SK-N-SH treated with all-trans-retinoic acid at 6 μM for 48 hours (cell line): ENCODE data around the gene KSR2.

Experiments used
- ATAC-seq: fragments of 200-7000 bp; cut with Tn5 transposase; 3 replicates; pipeline ENCODE4 v1.9.1; 2020; ENCODE audit warnings: mild to moderate bottlenecking, moderate library complexity
- ARNTL ChIP-seq: fragments of 450-650 bp; formaldehyde crosslinking; IDR thresholded peaks from 2 replicates; pipeline ENCODE4 v1.5.0; 2020; ENCODE audit warnings: low read depth, mild to moderate bottlenecking, moderate library complexity, borderline replicate concordance
- BACH2 ChIP-seq: fragments of 250-450 bp; sonication (Bioruptor Pico); IDR thresholded peaks from 2 replicates; pipeline ENCODE4 v1.9.0; 2021; ENCODE audit warnings: mild to moderate bottlenecking, borderline replicate concordance
- CSDC2 ChIP-seq: fragments of 250-450 bp; sonication (Bioruptor Pico); IDR thresholded peaks from 2 replicates; pipeline ENCODE4 v1.5.0; 2020; ENCODE audit warnings: mild to moderate bottlenecking, moderate library complexity
- ESRRG ChIP-seq: fragments of 250-450 bp; sonication (Bioruptor Pico); IDR thresholded peaks from 2 replicates; pipeline ENCODE4 v1.6.1; 2021; ENCODE audit warnings: mild to moderate bottlenecking
- GLIS3 ChIP-seq: fragments of 250-450 bp; sonication (Bioruptor Pico); IDR thresholded peaks from 2 replicates; pipeline ENCODE4 v1.5.0; 2020; ENCODE audit warnings: mild to moderate bottlenecking, moderate library complexity
- ISL1 ChIP-seq: fragments of 250-450 bp; sonication (Bioruptor Pico); IDR thresholded peaks from 2 replicates; pipeline ENCODE4 v2.1.2; 2022; ENCODE audit warnings: mild to moderate bottlenecking, moderate library complexity
- OSR1 ChIP-seq: fragments of 250-450 bp; sonication (Bioruptor Pico); IDR thresholded peaks from 2 replicates; pipeline ENCODE4 v1.8.0; 2022; ENCODE audit warnings: moderate library complexity, mild to moderate bottlenecking, inconsistent platforms
- RARB ChIP-seq: fragments of 250-450 bp; sonication (Bioruptor Pico); IDR thresholded peaks from 2 replicates; pipeline ENCODE4 v1.8.0; 2021; ENCODE audit warnings: mild to moderate bottlenecking, moderate library complexity
- SNAI2 ChIP-seq: fragments of 250-450 bp; sonication (Bioruptor Pico); IDR thresholded peaks from 2 replicates; pipeline ENCODE4 v1.5.0; 2020; ENCODE audit warnings: mild to moderate bottlenecking, moderate library complexity
- TCF4 ChIP-seq: fragments of 250-450 bp; sonication (Bioruptor Pico); IDR thresholded peaks from 2 replicates; pipeline ENCODE4 v1.8.0; 2021; ENCODE audit warnings: mild to moderate bottlenecking, moderate library complexity, borderline replicate concordance
- TOX ChIP-seq: fragments of 250-450 bp; sonication (Bioruptor Pico); IDR thresholded peaks from 2 replicates; pipeline ENCODE4 v1.8.0; 2021; ENCODE audit warnings: mild to moderate bottlenecking, moderate library complexity, borderline replicate concordance
- ZC3H10 ChIP-seq: fragments of 250-450 bp; sonication (Bioruptor Pico); IDR thresholded peaks from 2 replicates; pipeline ENCODE4 v1.5.1; 2021; ENCODE audit warnings: mild to moderate bottlenecking, moderate library complexity
- ZFP3 ChIP-seq: fragments of 250-450 bp; sonication (Bioruptor Pico); IDR thresholded peaks from 2 replicates; pipeline ENCODE4 v1.5.0; 2020; ENCODE audit warnings: mild to moderate bottlenecking, moderate library complexity
- ZFP30 ChIP-seq: fragments of 450-650 bp; formaldehyde crosslinking; IDR thresholded peaks from 2 replicates; pipeline ENCODE4 v1.5.0; 2022; ENCODE audit warnings: mild to moderate bottlenecking, moderate library complexity
- ZNF565 ChIP-seq: fragments of 450-650 bp; formaldehyde crosslinking; conservative IDR thresholded peaks from 2 replicates; pipeline ENCODE4 v1.5.0; 2020; ENCODE audit warnings: low read depth, mild to moderate bottlenecking, moderate library complexity
- ZNF70 ChIP-seq: fragments of 450-650 bp; formaldehyde crosslinking; IDR thresholded peaks from 2 replicates; pipeline ENCODE4 v1.5.0; 2020; ENCODE audit warnings: mild to moderate bottlenecking, moderate library complexity
- ZNF8 ChIP-seq: fragments of 450-650 bp; formaldehyde crosslinking; IDR thresholded peaks from 2 replicates; pipeline ENCODE4 v1.5.0; 2020; ENCODE audit warnings: mild to moderate bottlenecking, moderate library complexity
- TF ChIP-seq, protein P1 (sequence below): fragments of 250-450 bp; sonication (Bioruptor Pico); IDR thresholded peaks from 2 replicates; pipeline ENCODE4 v1.8.0; 2021; ENCODE audit warnings: low read depth, mild to moderate bottlenecking, moderate library complexity, borderline replicate concordance
- TF ChIP-seq, protein P2 (sequence below): fragments of 250-450 bp; sonication (Bioruptor Pico); IDR thresholded peaks from 2 replicates; pipeline ENCODE4 v1.5.1; 2020; ENCODE audit warnings: low read depth, mild to moderate bottlenecking, moderate library complexity
- TF ChIP-seq, protein P3 (sequence below): fragments of 250-450 bp; sonication (Bioruptor Pico); IDR thresholded peaks from 2 replicates; pipeline ENCODE4 v1.5.0; 2020; ENCODE audit warnings: mild to moderate bottlenecking, moderate library complexity
- TF ChIP-seq, protein P4 (sequence below): fragments of 250-450 bp; sonication (Bioruptor Pico); IDR thresholded peaks from 2 replicates; pipeline ENCODE4 v1.8.0; 2020; ENCODE audit warnings: mild to moderate bottlenecking, moderate library complexity, borderline replicate concordance
- TF ChIP-seq, protein P5 (sequence below): fragments of 250-450 bp; sonication (Bioruptor Pico); IDR thresholded peaks from 2 replicates; pipeline ENCODE4 v1.5.1; 2021; ENCODE audit warnings: mild to moderate bottlenecking, moderate library complexity

Gene KSR2

DNA sequence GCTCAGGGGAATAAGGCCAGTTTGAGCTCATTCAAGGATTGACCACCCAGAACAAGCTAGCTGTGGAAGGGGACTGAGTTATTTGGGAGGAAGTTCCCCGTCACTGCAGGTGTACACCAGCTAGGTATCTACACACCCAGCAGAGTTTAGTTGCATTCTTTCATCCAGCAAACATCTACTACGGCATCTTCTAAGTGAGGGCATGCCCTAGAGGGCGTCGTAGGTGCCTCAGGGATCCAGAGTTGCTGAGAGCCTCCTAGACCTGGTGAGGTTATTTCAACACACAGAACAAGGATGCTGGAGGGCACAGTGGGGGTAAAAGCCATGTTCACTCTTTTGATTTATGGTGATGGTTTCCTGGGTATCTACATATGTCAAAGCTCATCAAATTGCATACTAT is 149.6 kb downstream of the KSR2 start:
- ATAC-seq = no peak
- TF ChIP-seq, protein P1, sequence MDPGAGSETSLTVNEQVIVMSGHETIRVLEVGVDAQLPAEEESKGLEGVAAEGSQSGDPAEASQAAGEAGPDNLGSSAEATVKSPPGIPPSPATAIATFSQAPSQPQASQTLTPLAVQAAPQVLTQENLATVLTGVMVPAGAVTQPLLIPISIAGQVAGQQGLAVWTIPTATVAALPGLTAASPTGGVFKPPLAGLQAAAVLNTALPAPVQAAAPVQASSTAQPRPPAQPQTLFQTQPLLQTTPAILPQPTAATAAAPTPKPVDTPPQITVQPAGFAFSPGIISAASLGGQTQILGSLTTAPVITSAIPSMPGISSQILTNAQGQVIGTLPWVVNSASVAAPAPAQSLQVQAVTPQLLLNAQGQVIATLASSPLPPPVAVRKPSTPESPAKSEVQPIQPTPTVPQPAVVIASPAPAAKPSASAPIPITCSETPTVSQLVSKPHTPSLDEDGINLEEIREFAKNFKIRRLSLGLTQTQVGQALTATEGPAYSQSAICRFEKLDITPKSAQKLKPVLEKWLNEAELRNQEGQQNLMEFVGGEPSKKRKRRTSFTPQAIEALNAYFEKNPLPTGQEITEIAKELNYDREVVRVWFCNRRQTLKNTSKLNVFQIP (CRISPR knock-in tag) = no peak
- TF ChIP-seq ZNF565 (CRISPR knock-in tag) (no peak), ESRRG (CRISPR knock-in tag) (no peak), BACH2 (CRISPR knock-in tag) (no peak), ZNF8 (CRISPR knock-in tag) (no peak), OSR1 (CRISPR knock-in tag) (no peak), ARNTL (CRISPR knock-in tag) (no peak), ZNF70 (CRISPR knock-in tag) (no peak), GLIS3 (no peak), ISL1 (CRISPR knock-in tag) (no peak), ZFP3 (no peak), SNAI2 (CRISPR knock-in tag) (no peak)
- TF ChIP-seq, protein P2, sequence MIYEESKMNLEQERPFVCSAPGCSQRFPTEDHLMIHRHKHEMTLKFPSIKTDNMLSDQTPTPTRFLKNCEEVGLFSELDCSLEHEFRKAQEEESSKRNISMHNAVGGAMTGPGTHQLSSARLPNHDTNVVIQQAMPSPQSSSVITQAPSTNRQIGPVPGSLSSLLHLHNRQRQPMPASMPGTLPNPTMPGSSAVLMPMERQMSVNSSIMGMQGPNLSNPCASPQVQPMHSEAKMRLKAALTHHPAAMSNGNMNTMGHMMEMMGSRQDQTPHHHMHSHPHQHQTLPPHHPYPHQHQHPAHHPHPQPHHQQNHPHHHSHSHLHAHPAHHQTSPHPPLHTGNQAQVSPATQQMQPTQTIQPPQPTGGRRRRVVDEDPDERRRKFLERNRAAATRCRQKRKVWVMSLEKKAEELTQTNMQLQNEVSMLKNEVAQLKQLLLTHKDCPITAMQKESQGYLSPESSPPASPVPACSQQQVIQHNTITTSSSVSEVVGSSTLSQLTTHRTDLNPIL (CRISPR knock-in tag) = no peak
- TF ChIP-seq, protein P3, sequence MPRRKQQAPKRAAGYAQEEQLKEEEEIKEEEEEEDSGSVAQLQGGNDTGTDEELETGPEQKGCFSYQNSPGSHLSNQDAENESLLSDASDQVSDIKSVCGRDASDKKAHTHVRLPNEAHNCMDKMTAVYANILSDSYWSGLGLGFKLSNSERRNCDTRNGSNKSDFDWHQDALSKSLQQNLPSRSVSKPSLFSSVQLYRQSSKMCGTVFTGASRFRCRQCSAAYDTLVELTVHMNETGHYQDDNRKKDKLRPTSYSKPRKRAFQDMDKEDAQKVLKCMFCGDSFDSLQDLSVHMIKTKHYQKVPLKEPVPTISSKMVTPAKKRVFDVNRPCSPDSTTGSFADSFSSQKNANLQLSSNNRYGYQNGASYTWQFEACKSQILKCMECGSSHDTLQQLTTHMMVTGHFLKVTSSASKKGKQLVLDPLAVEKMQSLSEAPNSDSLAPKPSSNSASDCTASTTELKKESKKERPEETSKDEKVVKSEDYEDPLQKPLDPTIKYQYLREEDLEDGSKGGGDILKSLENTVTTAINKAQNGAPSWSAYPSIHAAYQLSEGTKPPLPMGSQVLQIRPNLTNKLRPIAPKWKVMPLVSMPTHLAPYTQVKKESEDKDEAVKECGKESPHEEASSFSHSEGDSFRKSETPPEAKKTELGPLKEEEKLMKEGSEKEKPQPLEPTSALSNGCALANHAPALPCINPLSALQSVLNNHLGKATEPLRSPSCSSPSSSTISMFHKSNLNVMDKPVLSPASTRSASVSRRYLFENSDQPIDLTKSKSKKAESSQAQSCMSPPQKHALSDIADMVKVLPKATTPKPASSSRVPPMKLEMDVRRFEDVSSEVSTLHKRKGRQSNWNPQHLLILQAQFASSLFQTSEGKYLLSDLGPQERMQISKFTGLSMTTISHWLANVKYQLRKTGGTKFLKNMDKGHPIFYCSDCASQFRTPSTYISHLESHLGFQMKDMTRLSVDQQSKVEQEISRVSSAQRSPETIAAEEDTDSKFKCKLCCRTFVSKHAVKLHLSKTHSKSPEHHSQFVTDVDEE = no peak
- TF ChIP-seq, protein P4, sequence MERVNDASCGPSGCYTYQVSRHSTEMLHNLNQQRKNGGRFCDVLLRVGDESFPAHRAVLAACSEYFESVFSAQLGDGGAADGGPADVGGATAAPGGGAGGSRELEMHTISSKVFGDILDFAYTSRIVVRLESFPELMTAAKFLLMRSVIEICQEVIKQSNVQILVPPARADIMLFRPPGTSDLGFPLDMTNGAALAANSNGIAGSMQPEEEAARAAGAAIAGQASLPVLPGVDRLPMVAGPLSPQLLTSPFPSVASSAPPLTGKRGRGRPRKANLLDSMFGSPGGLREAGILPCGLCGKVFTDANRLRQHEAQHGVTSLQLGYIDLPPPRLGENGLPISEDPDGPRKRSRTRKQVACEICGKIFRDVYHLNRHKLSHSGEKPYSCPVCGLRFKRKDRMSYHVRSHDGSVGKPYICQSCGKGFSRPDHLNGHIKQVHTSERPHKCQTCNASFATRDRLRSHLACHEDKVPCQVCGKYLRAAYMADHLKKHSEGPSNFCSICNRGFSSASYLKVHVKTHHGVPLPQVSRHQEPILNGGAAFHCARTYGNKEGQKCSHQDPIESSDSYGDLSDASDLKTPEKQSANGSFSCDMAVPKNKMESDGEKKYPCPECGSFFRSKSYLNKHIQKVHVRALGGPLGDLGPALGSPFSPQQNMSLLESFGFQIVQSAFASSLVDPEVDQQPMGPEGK (CRISPR knock-in tag) = no peak
- TF ChIP-seq, all 23 proteins: peak for 0

DNA sequence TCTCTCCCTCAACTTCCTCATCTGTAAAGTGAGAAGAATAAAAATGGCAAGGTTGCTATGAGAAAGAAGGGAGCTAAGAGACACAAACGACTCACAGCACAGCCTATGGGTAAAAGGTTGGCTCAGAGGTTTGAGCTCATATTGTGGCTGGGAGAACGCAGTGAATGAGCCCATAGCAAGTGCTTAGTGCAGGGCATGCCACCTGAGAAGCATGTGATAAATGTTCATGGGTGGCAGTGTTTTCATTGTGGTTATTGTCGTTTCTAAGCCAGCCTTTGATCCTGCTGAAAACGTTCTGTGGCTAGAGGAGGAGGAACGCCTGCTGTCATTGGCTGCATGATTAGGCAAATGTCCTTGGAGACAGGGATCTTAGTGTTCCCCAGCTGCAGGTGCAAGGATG is 150.4 kb downstream of the KSR2 start:
- TF ChIP-seq ISL1 (CRISPR knock-in tag) = no peak
- no peak for TF ChIP-seq BACH2 (CRISPR knock-in tag)
- TF ChIP-seq ARNTL (CRISPR knock-in tag) = no peak
- TF ChIP-seq ZNF8 (CRISPR knock-in tag) = no peak
- TF ChIP-seq, protein P2 (CRISPR knock-in tag) = no peak
- TF ChIP-seq, protein P4 (CRISPR knock-in tag) = no peak
- no peak for TF ChIP-seq ZFP30 (CRISPR knock-in tag)
- no peak for TF ChIP-seq TCF4 (CRISPR knock-in tag)
- no peak for TF ChIP-seq TOX (CRISPR knock-in tag)
- no peak for TF ChIP-seq ZNF565 (CRISPR knock-in tag)
- no peak for TF ChIP-seq RARB (CRISPR knock-in tag)
- TF ChIP-seq, protein P1 (CRISPR knock-in tag) = no peak
- TF ChIP-seq ZNF70 (CRISPR knock-in tag) = no peak
- TF ChIP-seq, protein P5, sequence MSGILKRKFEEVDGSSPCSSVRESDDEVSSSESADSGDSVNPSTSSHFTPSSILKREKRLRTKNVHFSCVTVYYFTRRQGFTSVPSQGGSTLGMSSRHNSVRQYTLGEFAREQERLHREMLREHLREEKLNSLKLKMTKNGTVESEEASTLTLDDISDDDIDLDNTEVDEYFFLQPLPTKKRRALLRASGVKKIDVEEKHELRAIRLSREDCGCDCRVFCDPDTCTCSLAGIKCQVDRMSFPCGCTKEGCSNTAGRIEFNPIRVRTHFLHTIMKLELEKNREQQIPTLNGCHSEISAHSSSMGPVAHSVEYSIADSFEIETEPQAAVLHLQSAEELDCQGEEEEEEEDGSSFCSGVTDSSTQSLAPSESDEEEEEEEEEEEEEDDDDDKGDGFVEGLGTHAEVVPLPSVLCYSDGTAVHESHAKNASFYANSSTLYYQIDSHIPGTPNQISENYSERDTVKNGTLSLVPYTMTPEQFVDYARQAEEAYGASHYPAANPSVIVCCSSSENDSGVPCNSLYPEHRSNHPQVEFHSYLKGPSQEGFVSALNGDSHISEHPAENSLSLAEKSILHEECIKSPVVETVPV = no peak
- TF ChIP-seq OSR1 (CRISPR knock-in tag) = no peak
- no peak for TF ChIP-seq ZFP3
- no peak for TF ChIP-seq CSDC2 (CRISPR knock-in tag)
- TF ChIP-seq SNAI2 (CRISPR knock-in tag) = no peak
- no peak for TF ChIP-seq ZC3H10 (CRISPR knock-in tag)
- no peak for ATAC-seq
